HG02798 (cell line): ENCODE results near the gene DEPDC1B.
"Not testable (repeated sequence)": the region's sequence is repeated elsewhere in the genome, so short reads cannot be mapped to it uniquely, and the experiment has no call there.

Experiments used
- ATAC-seq: cut with Tn5 transposase; IDR thresholded peaks from one replicate; pipeline ENCODE4 v1.9.1; 2021; ENCODE audit warnings: mild to moderate bottlenecking; ENCODE audit not compliant: unreplicated experiment, poor library complexity

The DEPDC1B gene

GRCh38 chr5:60597572-60598320, 102.2 kb downstream of the DEPDC1B start:
- ATAC-seq: peak; percentile 77

- no peak for ATAC-seq
Observed at GRCh38 chr5:60594715-60595477, 105.1 kb downstream of the DEPDC1B start.

- no peak for ATAC-seq
Observed at GRCh38 chr5:60590172-60590571, 109.8 kb downstream of the DEPDC1B start.

- not testable (repeated sequence) for ATAC-seq
Observed at GRCh38 chr5:60587312-60587711, 112.7 kb downstream of the DEPDC1B start.

- ATAC-seq: peak; percentile 51
Observed at GRCh38 chr5:60586307-60586901, 113.6 kb downstream of the DEPDC1B start.

GRCh38 chr5:60585618-60586017, 114.3 kb downstream of the DEPDC1B start:
- no peak for ATAC-seq

- ATAC-seq: no peak
Observed at GRCh38 chr5:60584304-60584703, 115.7 kb downstream of the DEPDC1B start.

GRCh38 chr5:60583616-60584015, 116.3 kb downstream of the DEPDC1B start:
- ATAC-seq: no peak

GRCh38 chr5:60578315-60578714, 121.7 kb downstream of the DEPDC1B start:
- no peak for ATAC-seq

- no peak for ATAC-seq
Observed at GRCh38 chr5:60577116-60577515, 122.8 kb downstream of the DEPDC1B start.

- ATAC-seq: no peak
Observed at GRCh38 chr5:60576425-60576824, 123.5 kb downstream of the DEPDC1B start.

GRCh38 chr5:60568646-60569045, 131.3 kb downstream of the DEPDC1B start:
- ATAC-seq: no peak

GRCh38 chr5:60563696-60564324, 136.2 kb downstream of the DEPDC1B start:
- ATAC-seq: no peak

GRCh38 chr5:60553291-60553690, 146.7 kb downstream of the DEPDC1B start:
- ATAC-seq: not testable (repeated sequence)

GRCh38 chr5:60551829-60552228, 148.1 kb downstream of the DEPDC1B start:
- no peak for ATAC-seq

GRCh38 chr5:60551250-60551649, 148.7 kb downstream of the DEPDC1B start:
- ATAC-seq: no peak

- ATAC-seq: no peak
Observed at GRCh38 chr5:60550311-60550710, 149.7 kb downstream of the DEPDC1B start.

- no peak for ATAC-seq
Observed at GRCh38 chr5:60549841-60550240, 150.1 kb downstream of the DEPDC1B start.
